K562 (cell line): ENCODE results near the gene RGS14. TPM values are rescaled to one million over a fixed set of nuclear protein-coding genes. Genes with fewer than 3 reads are reported as not detected.
A peak's percentile ranks its signal among the peaks of the same experiment; 100 is the strongest.

Experiments
- ATF7 ChIP-seq: fragments of 450-650 bp; IDR thresholded peaks from 2 replicates; pipeline ENCODE4 v1.7.1; 2014; ENCODE audit warnings: mild to moderate bottlenecking, moderate library complexity
- HES1 ChIP-seq: fragments of 450-650 bp; IDR thresholded peaks from 2 replicates; pipeline ENCODE4 v1.6.1; 2016; ENCODE audit warnings: low read depth, mild to moderate bottlenecking, moderate library complexity
- JUND ChIP-seq, 2 experiments: IDR thresholded peaks; 2 replicates in 1 of 2; 3 replicates in 1 of 2; pipeline ENCODE4 v1.6.1; 2011; ENCODE audit warnings: borderline replicate concordance in 2 of 2, low read depth in 2 of 2, low read length in 2 of 2, improper control_type of control experiment in 1 of 2, missing biosample characterization in 1 of 2, missing genetic modification characterization in 1 of 2, missing genetic modification reagents in 1 of 2
- KLF10 ChIP-seq: fragments of 250-450 bp; sonication (Bioruptor Pico); IDR thresholded peaks from 2 replicates; pipeline ENCODE4 v1.6.1; 2021; ENCODE audit warnings: matching md5 sums
- PPARD ChIP-seq: fragments of 250-450 bp; sonication (Bioruptor Pico); IDR thresholded peaks from 2 replicates; pipeline ENCODE4 v1.8.0; 2022; ENCODE audit warnings: inconsistent platforms, mild to moderate bottlenecking, moderate library complexity
- RAD21 ChIP-seq, 2 experiments: fragments of 250-450 bp in 1 of 2; fragments of 450-650 bp in 1 of 2; sonication (Bioruptor Pico) in 1 of 2; formaldehyde crosslinking in 1 of 2; IDR thresholded peaks in 1 of 2; conservative IDR thresholded peaks in 1 of 2; 2 replicates each; pipeline versions ENCODE4 v1.4.0 to v1.8.0; 2020 to 2022; ENCODE audit warnings: mild to moderate bottlenecking in 2 of 2, moderate library complexity in 1 of 2
- RFX1 ChIP-seq: fragments of 450-650 bp; IDR thresholded peaks from 2 replicates; pipeline ENCODE4 v1.6.1; 2016; ENCODE audit warnings: mild to moderate bottlenecking, moderate library complexity
- THRAP3 ChIP-seq: fragments of 450-650 bp; IDR thresholded peaks from 2 replicates; pipeline ENCODE4 v1.6.1; 2016; ENCODE audit warnings: mild to moderate bottlenecking, inconsistent platforms, borderline replicate concordance
- XRCC5 ChIP-seq: fragments of 200-400 bp; formaldehyde crosslinking; IDR thresholded peaks from 2 replicates; pipeline ENCODE4 v1.6.1; 2017; ENCODE audit warnings: low read depth, mild to moderate bottlenecking, low read length
- ZBED1 ChIP-seq: IDR thresholded peaks from 2 replicates; pipeline ENCODE4 v1.6.1; 2014
- ZNF174 ChIP-seq: fragments of 250-450 bp; sonication (Bioruptor Pico); IDR thresholded peaks from 2 replicates; pipeline ENCODE4 v1.4.0; 2020; ENCODE audit warnings: mild to moderate bottlenecking
- ZNF277 ChIP-seq: fragments of 250-450 bp; sonication (Bioruptor Pico); IDR thresholded peaks from 2 replicates; pipeline ENCODE4 v1.8.0; 2022; ENCODE audit warnings: inconsistent platforms, mild to moderate bottlenecking, moderate library complexity, borderline replicate concordance
- ZNF740 ChIP-seq, 3 experiments: fragments of 200-800 bp in 1 of 3; sonication (Bioruptor generic) in 1 of 3; sonication (generic) in 1 of 3; formaldehyde crosslinking in 1 of 3; IDR thresholded peaks; 2 replicates each; pipeline versions ENCODE4 v1.6.1 to v1.8.0; 2016 to 2022; ENCODE audit warnings: mild to moderate bottlenecking in 2 of 3, missing compliant biosample characterization in 2 of 3, missing genetic modification characterization in 2 of 3, missing genetic modification reagents in 1 of 3
- polyA plus RNA-seq, 8 experiments: library from polyadenylated mRNA; depleted of rRNA in 4 of 8; stranded (reverse) in 5 of 8; unstranded in 3 of 8; fragments of >200 nt; fragmentation: Nextera tagmentation in 2 of 8; fragmentation: Illumina TruSeq in 1 of 8; extraction: Ambion mirVana in 2 of 8; extraction: Trizol in 1 of 8; gene quantifications; 2 replicates each; pipeline versions ENCODE4 v1.2.1 to v1.2.3, GENCODE V29; 2011 to 2014; ENCODE audit warnings: inconsistent platforms in 1 of 8, missing spikeins in 1 of 8
- total RNA-seq, 7 experiments: library from RNA; depleted of rRNA in 6 of 7; stranded (reverse); fragments of >200 nt in 6 of 7; fragmentation: Illumina TruSeq in 2 of 7; extraction: Trizol in 2 of 7; gene quantifications; 2 replicates each; pipeline versions ENCODE4 v1.2.1 to v1.2.3, GENCODE V29; 2011 to 2021; ENCODE audit warnings: low replicate concordance in 1 of 7
- TF ChIP-seq, protein P1 (sequence below): sonication (generic); formaldehyde crosslinking; IDR thresholded peaks from 2 replicates; pipeline ENCODE4 v1.9.0; 2022; ENCODE audit warnings: mild to moderate bottlenecking, missing genetic modification reagents
- TF ChIP-seq, protein P2 (sequence below): sonication (generic); formaldehyde crosslinking; IDR thresholded peaks from 2 replicates; pipeline ENCODE4 v1.8.0; 2023; ENCODE audit warnings: mild to moderate bottlenecking, missing genetic modification reagents
- TF ChIP-seq, protein P3 (sequence below): sonication (generic); formaldehyde crosslinking; IDR thresholded peaks from 2 replicates; pipeline ENCODE4 v1.8.0; 2022; ENCODE audit warnings: mild to moderate bottlenecking, missing genetic modification reagents

The RGS14 gene
- total and polyA plus RNA-seq, 9 of the 15 experiments (the other 6 are each of a cell fraction or from before 2014, with no cell fraction given): 0.28 to 75.9 (median 34.5) TPM

DNA sequence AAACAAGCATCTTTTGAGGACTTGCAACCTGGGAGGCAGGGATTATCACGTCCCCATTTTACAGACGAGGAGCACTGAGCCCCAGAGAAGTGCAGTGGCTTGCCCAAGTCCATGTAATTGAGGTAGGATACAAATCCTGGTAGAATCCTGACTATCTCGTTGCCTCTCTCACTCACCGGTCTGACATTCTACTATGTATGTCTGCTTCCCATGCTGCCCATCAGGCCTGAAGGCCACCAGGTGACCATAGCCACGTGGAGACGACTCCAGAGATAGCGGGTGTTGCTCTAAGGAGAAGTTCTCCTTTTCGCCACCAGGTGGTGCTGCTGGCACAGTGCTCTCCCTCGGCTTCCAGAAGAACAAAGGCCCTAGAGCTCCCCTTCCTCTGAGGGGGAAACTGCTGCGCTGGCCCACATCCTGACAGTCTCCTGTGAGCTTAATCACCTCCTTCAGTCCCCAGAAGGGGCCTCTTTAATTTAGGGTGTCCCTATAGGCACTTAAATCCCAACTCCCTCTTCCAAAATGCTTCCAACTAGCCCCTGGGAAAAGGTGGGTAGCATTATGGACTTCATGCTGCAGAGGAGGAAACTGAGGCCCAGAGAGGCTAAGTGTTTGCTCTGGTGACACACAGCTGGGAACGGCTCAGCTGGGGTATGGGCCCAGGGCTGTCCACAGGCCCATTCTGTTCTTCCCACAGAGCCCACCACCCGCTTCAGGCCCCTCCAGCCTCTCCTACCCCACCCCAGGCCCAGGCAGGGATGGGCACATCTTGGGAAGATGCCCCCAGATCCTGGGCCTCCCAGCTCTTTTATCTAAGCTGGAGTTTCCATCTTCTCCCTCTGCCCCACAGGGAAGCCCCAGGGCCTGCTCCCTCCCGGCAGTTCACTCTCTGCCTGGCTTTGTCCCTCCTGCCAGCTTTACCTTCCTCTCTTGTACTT, 32.9 kb downstream of the RGS14 start (continued):
- TF ChIP-seq ZNF277 (CRISPR knock-in tag) (no peak), RAD21 (CRISPR knock-in tag; conservative IDR thresholded peaks at IDR 0.05 in 1 of 2, IDR thresholded peaks at IDR 0.05 in 1 of 2) (peak; percentile 84 to 93), KLF10 (CRISPR knock-in tag) (no peak), RFX1 (no peak), XRCC5 (peak; percentile 88), HES1 (no peak), THRAP3 (no peak), PPARD (CRISPR knock-in tag) (no peak), ZNF740 (CRISPR knock-in tag; IDR thresholded peaks at IDR 0.05) (no peak), ZNF740 (tag; IDR thresholded peaks at IDR 0.05) (no peak), ZNF174 (no peak), JUND (IDR thresholded peaks at IDR 0.05; ENCODE audit: borderline replicate concordance, low read depth, low read length) (0 out of 2 replicates have a peak, but pooled peaks have one; percentile 22), JUND (tag; IDR thresholded peaks at IDR 0.05; ENCODE audit: borderline replicate concordance, low read depth, low read length) (no peak), ATF7 (peak; percentile 38; the same call in 1 of the 2 replicates), ZBED1 (no peak)
- TF ChIP-seq, protein P1, sequence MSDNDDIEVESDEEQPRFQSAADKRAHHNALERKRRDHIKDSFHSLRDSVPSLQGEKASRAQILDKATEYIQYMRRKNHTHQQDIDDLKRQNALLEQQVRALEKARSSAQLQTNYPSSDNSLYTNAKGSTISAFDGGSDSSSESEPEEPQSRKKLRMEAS: peak; percentile 94
- TF ChIP-seq, protein P2, sequence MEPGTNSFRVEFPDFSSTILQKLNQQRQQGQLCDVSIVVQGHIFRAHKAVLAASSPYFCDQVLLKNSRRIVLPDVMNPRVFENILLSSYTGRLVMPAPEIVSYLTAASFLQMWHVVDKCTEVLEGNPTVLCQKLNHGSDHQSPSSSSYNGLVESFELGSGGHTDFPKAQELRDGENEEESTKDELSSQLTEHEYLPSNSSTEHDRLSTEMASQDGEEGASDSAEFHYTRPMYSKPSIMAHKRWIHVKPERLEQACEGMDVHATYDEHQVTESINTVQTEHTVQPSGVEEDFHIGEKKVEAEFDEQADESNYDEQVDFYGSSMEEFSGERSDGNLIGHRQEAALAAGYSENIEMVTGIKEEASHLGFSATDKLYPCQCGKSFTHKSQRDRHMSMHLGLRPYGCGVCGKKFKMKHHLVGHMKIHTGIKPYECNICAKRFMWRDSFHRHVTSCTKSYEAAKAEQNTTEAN (CRISPR knock-in tag): no peak
- TF ChIP-seq, protein P3, sequence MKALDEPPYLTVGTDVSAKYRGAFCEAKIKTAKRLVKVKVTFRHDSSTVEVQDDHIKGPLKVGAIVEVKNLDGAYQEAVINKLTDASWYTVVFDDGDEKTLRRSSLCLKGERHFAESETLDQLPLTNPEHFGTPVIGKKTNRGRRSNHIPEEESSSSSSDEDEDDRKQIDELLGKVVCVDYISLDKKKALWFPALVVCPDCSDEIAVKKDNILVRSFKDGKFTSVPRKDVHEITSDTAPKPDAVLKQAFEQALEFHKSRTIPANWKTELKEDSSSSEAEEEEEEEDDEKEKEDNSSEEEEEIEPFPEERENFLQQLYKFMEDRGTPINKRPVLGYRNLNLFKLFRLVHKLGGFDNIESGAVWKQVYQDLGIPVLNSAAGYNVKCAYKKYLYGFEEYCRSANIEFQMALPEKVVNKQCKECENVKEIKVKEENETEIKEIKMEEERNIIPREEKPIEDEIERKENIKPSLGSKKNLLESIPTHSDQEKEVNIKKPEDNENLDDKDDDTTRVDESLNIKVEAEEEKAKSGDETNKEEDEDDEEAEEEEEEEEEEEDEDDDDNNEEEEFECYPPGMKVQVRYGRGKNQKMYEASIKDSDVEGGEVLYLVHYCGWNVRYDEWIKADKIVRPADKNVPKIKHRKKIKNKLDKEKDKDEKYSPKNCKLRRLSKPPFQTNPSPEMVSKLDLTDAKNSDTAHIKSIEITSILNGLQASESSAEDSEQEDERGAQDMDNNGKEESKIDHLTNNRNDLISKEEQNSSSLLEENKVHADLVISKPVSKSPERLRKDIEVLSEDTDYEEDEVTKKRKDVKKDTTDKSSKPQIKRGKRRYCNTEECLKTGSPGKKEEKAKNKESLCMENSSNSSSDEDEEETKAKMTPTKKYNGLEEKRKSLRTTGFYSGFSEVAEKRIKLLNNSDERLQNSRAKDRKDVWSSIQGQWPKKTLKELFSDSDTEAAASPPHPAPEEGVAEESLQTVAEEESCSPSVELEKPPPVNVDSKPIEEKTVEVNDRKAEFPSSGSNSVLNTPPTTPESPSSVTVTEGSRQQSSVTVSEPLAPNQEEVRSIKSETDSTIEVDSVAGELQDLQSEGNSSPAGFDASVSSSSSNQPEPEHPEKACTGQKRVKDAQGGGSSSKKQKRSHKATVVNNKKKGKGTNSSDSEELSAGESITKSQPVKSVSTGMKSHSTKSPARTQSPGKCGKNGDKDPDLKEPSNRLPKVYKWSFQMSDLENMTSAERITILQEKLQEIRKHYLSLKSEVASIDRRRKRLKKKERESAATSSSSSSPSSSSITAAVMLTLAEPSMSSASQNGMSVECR (CRISPR knock-in tag): peak; percentile 49
